ENCODE data around the gene CR2. TPM values are rescaled to one million over a fixed set of nuclear protein-coding genes. Genes with fewer than 3 reads are reported as not detected.
"Not testable (repeated sequence)": the region's sequence is repeated elsewhere in the genome, so short reads cannot be mapped to it uniquely, and the experiment has no call there.

Gene CR2
- total RNA-seq, 4 donors from 2014 or later = 0.07 to 0.15 TPM; not detected in 2

GRCh38 chr1:207486198-207486597 lies 32.1 kb downstream of the CR2 start:
- Histone ChIP-seq H3K27me3 (no peaks in the 10 kb centered on the region), H3K4me1 (no peaks in the 10 kb centered on the region), H3K27ac (no peak overlapping the region), H3K36me3 (no peaks in the 10 kb centered on the region), H3K4me3 (no peak overlapping the region), H3K9me3 (no peaks in the 10 kb centered on the region)
- no peak for DNase-seq
- intact Hi-C loops (cut with DNase I; ENCODE audit: low total_unique reads) (no loop called here), in situ Hi-C loops (cut with MboI; ENCODE audit: low sequenced_read_pairs in 4 of 4) (no loop called here)
- no peak for ATAC-seq
- TF ChIP-seq POLR2A (IDR thresholded peaks at IDR 0.05) (no peak), CTCF (IDR thresholded peaks at IDR 0.05 in 4 of 5, conservative IDR thresholded peaks at IDR 0.05 in 1 of 5) (no peak)

- no peak for DNase-seq
- no peak for TF ChIP-seq POLR2A (IDR thresholded peaks at IDR 0.05)
- TF ChIP-seq CTCF (IDR thresholded peaks at IDR 0.05 in 4 of 5, conservative IDR thresholded peaks at IDR 0.05 in 1 of 5) = no peak
- no peak for ATAC-seq
- intact Hi-C loops (cut with DNase I; ENCODE audit: low total_unique reads) = no loop called here
- Histone ChIP-seq H3K9me3 (no peaks in the 10 kb centered on the region), H3K4me1 (no peaks in the 10 kb centered on the region), H3K27me3 (peaks cover 0 to 5% (median 0%) of the 10 kb centered on the region in 3 donors), H3K36me3 (no peaks in the 10 kb centered on the region), H3K4me3 (no peak overlapping the region), H3K27ac (no peak overlapping the region)
- in situ Hi-C loops (cut with MboI; ENCODE audit: low sequenced_read_pairs in 4 of 4) = no loop called here
Observed at GRCh38 chr1:207487636-207488035, 33.5 kb downstream of the CR2 start.

GRCh38 chr1:207493212-207493611 lies 39.1 kb downstream of the CR2 start:
- in situ Hi-C loops (cut with MboI; ENCODE audit: low sequenced_read_pairs in 4 of 4) (no loop called here), intact Hi-C loops (cut with DNase I; ENCODE audit: low total_unique reads) (no loop called here)
- H3K9me3 ChIP-seq = no peaks in the 10 kb centered on the region
- no peak overlapping the region for H3K4me3 ChIP-seq
- no peaks in the 10 kb centered on the region for H3K36me3 ChIP-seq
- no peak overlapping the region for H3K27ac ChIP-seq
- H3K4me1 ChIP-seq = peaks cover 0 to 4% of the 10 kb centered on the region in 2 donors
- ATAC-seq (no peak), DNase-seq (no peak)
- peaks cover 31 to 44% (median 31%) of the 10 kb centered on the region in 3 donors for H3K27me3 ChIP-seq
- TF ChIP-seq CTCF (IDR thresholded peaks at IDR 0.05 in 4 of 5, conservative IDR thresholded peaks at IDR 0.05 in 1 of 5) = no peak
- TF ChIP-seq POLR2A (IDR thresholded peaks at IDR 0.05) = no peak

GRCh38 chr1:207494171-207494570 lies 40.0 kb downstream of the CR2 start:
- Histone ChIP-seq H3K36me3 (no peaks in the 10 kb centered on the region), H3K4me1 (peaks cover 0 to 4% of the 10 kb centered on the region in 2 donors), H3K4me3 (no peak overlapping the region), H3K27me3 (peaks cover 32 to 44% (median 35%) of the 10 kb centered on the region in 3 donors), H3K9me3 (no peaks in the 10 kb centered on the region), H3K27ac (no peak overlapping the region)
- TF ChIP-seq CTCF (IDR thresholded peaks at IDR 0.05 in 4 of 5, conservative IDR thresholded peaks at IDR 0.05 in 1 of 5) (no peak), POLR2A (IDR thresholded peaks at IDR 0.05) (no peak)
- no peak for DNase-seq
- intact Hi-C loops (cut with DNase I; ENCODE audit: low total_unique reads) = no loop called here
- in situ Hi-C loops (cut with MboI; ENCODE audit: low sequenced_read_pairs in 4 of 4) = no loop called here
- ATAC-seq = no peak

- ATAC-seq; DNase-seq; intact Hi-C loops (cut with DNase I; ENCODE audit: low total_unique reads); H3K9me3 ChIP-seq; H3K36me3 ChIP-seq; H3K27ac ChIP-seq; H3K4me1 ChIP-seq; in situ Hi-C loops (cut with MboI; ENCODE audit: low sequenced_read_pairs in 4 of 4): not testable (repeated sequence)
- peaks cover 32 to 44% (median 35%) of the 10 kb centered on the region in 3 donors for H3K27me3 ChIP-seq
- H3K4me3 ChIP-seq = peak overlapping the region in 1 of 4 donors; percentile 41
Observed at GRCh38 chr1:207495281-207495680, 41.2 kb downstream of the CR2 start.
